GM19238 (cell line): ENCODE results near the gene CEACAM5.
A peak's percentile ranks its signal among the peaks of the same experiment; 100 is the strongest.
"Not testable (repeated sequence)": the region's sequence is repeated elsewhere in the genome, so short reads cannot be mapped to it uniquely, and the experiment has no call there.

Experiments used
- DNase-seq: peaks from one replicate; pipeline ENCODE4 v3.0.0; 2011; ENCODE audit warnings: low spot score; ENCODE audit not compliant: insufficient read length

Gene CEACAM5

DNA sequence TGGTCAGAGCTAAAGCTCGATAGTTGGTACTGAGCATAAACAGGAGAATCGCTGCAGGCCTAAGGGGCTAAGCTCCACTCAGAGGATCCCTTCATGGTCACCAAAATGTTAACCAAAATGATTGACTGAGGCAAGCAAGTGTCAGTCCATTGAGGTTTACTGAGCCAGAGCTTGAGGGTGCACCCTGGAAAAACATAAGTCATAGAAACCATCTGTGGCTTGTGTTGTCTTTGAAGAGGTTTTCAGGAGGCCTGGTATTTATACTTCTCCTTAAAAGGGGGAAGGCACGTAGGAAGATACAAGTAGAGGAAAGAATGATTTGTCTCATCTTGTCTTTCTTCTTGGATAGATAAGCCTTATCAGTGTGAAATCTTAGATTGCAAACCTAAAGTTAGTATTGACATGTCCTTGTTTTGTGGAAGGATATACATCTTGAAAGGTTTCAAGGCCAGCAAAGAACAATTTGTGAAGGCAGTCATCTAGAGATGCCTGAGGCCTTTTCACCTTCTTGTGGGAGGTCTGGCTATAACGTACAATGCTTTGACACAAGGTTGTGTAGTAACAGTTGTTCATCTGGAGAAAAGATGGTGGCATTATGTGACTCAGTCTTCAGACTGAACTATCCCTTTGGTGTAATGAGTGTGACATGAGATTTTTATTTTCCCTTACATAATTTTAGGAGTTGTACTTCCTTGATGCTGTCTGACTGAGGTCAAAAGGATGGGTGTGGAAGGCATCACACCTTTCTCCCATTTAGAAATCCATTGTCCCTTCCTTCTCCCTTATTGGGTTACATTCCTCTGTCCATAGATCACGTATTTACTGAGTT is 32.2 kb downstream of the CEACAM5 start:
- DNase-seq: no peak

DNA sequence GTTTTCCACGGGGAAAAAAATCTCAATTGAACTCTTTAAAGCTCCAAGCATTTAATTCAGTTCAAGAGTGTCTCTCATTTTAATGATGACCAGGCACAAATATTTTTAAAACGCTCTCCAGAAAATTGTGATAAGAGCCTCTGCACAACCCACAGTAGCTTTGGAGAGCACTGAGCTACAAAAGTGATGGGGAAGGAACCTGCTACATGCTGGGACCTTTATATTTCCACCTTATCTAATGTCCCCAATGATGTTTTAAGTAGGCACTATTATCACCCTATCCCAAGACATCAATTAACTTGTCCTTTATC is 32.8 kb downstream of the CEACAM5 start:
- DNase-seq: no peak

DNA sequence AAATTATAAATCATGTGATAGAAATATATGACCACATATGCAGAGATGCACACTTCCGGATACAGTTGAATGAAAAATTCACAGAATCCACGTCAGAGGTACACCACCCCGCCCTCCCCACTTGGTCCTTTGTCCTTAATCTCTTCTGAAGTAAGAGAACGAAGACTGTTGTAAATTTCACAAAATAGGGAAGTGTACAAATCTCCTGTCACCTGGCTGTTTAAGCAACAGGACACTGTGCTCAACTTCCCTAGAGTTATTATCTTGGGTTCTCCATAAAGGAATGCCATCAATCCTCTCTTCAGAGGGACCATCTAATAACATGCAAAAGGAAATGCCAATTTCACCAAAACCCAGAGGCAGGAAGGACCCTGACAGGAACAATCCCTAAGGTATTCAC is 36.4 kb downstream of the CEACAM5 start:
- no peak for DNase-seq

DNA sequence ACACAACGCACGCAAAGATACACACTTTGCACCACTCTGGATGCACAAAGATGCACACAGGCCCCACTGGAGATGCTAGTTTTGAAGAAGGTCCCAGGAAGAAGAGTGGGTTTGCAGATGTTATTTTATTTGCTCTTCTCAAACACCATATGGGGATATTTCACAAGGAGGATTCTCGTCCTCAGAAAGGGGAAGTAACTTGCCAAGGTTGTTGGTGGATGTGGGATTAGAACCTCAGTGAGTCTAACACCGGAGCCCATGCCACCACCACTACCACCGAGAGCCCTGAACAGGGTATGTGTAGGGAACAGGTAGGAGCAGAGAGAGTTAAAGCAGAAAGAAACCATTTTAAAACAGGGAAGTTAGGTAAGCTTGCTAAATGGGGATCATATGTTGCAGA is 37.3 kb downstream of the CEACAM5 start:
- DNase-seq: no peak

DNA sequence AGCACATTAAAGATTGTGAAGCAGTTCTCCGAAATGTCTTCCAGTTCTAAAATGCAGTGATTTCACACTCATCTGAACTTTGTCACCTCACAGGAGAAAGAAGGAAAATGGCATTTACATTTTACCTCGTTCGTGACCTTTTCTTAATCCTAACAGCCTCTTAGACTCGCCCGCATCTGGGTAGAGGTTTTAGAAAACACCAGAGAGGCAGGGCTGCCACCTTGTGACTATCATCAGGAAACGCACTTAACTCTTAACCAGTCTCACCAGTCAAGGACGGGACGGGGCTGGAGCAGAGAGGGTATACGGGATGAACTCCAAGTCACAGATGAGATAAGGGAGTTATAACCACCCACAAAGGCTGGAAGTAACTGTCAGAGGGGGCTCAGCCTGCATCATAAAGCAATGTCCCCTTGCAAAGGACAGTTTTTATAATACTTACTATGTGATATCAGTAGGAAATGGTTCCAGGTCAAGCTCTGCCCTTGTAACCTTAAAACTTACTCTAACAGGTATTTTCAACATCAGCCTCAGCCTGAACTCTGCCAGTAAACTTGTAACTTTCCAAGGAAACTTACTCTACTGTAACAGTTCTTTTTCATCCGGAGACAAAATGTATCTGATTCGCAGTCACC is 38.3 kb downstream of the CEACAM5 start:
- peak; percentile 12 for DNase-seq

DNA sequence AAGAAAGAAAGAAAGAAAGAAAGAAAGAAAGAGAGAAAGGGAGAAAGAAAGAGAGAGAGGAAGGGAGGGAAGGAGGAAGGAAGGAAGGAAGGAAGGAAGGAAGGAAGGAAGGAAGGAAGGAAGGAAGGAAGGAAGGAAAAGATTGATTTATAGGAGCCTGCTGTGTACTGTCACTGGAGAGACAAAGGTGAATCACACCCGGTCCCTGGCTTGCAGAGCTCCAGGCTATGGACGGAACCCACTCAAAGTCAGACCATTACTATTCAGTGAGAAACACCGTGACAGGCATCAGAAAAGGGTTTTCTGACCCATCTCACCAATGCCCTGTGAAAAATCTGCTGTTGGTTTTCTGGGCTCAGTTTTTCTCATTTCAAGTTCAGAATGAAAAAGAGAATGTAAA is 39.6 kb downstream of the CEACAM5 start:
- DNase-seq: no peak

DNA sequence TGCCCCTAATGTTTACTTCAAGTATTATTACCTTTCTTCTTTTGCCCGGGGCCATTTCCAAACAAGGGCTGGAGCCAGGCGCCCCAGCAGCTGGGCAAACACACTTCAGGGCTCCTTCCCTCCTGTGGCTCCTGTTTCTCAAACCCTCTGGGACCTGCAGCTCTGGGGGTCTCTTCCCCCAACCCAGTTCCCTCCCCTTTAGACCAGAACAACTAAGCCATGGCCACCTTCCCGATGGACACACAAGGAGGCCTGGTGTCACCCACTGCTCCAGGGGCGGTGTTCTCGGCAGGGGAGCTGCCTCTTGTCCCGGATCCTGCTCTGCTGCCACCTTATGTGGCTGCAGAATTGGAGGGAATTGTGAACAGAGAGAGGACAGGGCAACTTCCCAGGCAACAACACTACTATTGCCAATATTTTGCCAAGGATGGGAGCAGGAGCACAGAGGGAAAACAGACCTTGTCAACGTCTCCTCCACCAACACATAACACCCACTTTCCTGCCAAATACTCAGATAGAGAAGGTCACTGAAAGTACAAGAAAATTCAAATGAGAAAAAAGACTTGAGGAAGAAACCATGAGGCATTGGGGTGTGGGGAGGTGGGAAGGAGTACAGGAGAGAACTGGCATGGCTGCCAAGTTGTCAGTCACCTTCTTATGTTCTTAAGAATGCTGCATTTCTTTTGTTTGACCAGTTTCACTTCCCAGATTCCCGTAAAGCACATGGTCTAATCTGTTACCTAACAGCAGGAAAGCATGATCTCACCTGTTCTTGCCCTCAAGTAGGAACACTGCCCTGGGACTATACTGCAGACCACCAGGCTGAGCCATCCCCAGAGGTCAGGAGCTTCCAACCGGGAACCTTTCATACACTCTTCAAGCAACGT is 42.1 kb downstream of the CEACAM5 start:
- not testable (repeated sequence) for DNase-seq

DNA sequence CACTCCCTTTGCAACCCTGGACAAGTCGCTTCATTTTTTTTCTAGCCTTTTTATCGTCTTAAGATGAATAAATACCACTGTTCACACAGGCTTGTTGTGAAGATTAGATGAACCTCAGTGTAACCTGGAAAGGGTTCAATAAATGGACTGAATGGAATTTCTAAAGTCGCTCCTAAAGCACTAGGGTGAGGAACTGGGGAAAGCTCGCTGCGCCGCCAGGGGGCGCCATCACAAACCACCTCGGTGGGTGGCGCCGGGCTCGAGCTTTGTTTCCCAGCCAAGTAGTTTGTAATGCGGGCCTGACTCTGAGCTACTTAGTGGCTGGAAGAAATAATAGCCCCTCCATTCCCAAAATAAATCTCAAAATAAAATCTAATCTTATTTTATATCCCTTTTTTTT is 44.7 kb downstream of the CEACAM5 start:
- peak; percentile 30 for DNase-seq

DNA sequence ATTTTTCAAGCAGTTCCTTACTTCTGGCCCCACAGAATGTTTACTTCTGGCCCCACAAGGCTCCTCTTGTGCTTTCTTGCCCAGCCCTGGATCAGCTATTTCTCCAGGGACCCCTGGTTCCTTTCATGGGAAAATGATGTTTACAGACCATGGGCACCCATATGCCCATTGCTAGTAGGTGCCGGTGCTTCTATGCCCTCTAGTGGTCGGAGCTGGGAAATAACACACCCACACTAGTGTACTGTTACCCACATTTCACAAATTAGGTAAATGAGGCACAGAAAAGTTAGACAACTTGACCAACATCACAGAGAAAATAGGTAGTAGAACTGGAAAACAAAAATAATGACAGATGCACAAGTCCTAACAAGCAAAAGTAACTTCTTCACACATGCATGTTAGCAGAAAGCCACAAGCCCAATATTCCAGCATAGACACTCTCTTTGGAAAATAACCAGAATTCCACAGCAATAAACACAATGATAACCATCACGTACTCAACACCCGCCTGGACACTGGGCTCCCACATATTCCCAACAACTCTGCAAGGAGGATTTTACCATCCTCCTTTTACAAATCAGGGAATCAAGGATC is 45.6 kb downstream of the CEACAM5 start:
- DNase-seq: no peak

DNA sequence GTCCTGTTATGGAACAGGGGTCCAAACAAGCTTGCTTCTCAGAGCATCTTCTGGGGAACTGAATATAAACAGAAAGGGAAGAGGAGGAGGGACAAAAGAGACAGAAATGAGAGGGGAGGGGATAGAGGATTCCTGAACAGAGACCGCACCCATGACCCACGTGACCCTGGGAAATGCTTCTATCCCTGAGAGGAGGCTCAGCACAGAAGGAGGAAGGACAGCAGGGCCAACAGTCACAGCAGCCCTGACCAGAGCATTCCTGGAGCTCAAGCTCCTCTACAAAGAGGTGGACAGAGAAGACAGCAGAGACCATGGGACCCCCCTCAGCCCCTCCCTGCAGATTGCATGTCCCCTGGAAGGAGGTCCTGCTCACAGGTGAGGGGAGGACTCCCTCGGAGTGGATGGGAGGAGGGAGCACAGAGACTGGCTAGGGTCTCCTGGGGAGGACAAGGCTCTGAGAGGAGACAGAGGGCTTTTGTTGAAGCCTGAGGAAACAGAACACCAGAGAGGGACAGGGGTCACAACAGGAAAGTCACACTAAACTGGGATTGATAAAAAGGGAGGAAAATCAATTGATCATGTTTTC is 47.0 kb downstream of the CEACAM5 start, which contains the start of gene CEACAM6:
TSS of gene CEACAM6 (plus strand) at position 203 of the 586 bp plus-strand sequence. CDS start at position 312, 109 bp downstream.
- DNase-seq: no peak

DNA sequence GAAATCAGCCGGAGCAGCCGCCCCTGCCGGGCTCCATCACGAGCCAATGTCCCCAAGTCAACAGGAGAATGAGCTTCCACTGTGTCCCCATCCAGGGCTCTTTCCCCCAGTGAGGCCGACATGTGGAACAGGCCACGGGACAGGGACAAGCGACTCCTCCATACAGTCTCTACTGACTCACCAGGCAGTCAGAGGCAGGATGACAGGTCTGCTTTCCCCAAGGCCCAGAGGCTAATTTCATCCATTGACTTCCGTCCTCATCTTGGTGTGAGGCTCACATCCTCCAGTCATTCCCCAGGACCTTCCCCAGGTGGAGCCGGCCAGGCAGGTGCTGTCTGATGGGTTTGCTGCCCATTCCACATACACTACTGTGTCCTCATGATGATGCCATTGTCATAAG is 50.4 kb downstream of the CEACAM5 start:
- no peak for DNase-seq

DNA sequence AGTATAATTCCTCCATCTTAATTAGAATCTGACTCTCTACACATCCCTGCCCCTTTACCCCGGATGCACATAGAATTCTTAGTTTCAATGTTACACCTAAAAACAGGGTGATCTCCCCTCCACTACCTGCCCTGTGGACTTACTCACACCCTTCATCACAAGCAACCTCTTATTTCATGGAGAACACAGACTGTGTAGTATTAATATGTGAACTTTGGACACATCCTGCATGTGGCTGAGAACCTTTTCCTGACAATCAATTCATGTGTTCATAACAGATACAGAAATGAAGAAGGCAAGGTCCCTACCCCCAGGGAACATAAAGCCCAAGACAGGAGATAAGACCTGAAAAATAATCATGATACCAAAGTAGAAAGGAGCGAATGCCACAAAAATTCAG is 58.7 kb downstream of the CEACAM5 start:
- no peak for DNase-seq

DNA sequence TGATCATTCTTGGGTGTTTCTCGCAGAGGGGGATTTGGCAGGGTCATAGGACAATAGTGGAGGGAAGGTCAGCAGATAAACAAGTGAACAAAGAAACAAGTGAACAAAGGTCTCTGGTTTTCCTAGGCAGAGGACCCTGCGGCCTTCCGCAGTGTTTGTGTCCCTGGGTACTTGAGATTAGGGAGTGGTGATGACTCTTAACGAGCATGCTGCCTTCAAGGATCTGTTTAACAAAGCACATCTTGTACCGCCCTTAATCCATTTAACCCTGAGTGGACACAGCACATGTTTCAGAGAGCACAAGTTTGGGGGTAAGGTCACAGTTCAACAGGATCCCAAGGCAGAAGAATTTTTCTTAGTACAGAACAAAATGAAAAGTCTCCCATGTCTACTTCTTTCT is 59.7 kb downstream of the CEACAM5 start:
- DNase-seq: not testable (repeated sequence)

DNA sequence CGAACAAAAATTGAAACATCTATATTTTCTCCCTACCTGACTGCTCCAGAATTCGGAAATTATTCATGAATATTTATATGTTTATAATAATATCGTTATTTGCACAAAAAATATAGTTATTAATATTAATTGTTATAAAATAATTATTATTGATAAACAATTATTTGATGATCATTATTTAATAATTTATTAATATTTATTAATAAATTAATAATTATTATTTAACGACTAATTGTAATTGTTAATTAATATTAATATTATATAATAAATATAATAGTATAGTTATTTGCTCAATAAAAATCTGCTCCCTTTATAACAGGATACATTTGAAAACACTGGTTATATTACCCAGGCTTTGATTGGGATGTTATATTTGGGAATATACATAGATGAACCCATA is 61.2 kb downstream of the CEACAM5 start:
- DNase-seq: no peak

DNA sequence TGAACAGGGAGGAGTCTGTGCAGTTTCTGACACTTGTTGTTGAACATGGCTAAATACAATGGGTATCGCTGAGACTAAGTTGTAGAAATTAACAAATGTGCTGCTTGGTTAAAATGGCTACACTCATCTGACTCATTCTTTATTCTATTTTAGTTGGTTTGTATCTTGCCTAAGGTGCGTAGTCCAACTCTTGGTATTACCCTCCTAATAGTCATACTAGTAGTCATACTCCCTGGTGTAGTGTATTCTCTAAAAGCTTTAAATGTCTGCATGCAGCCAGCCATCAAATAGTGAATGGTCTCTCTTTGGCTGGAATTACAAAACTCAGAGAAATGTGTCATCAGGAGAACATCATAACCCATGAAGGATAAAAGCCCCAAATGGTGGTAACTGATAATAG is 63.0 kb downstream of the CEACAM5 start:
- no peak for DNase-seq

DNA sequence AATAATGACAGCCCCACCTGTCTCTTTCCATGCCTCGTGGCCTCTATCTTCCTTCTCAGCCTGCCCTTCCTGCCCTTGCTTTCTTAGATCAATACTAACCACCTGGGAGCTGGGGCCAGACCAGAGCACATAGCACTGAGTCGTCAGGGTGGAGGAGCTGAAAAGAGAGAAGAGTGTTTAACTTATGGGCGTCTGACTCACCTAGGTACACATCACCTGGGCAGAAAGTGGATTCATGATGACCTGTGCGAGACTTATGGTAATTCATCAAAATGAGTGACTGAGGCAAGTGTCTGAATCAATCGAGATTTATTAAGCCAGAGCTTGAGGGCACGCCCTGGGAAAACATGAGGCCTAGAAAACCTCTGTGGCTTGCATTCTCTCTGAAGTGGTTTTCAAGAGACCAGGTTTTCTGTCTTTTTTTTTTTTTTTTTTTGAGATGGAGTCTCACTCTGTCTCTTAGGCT is 66.1 kb downstream of the CEACAM5 start:
- DNase-seq: no peak

DNA sequence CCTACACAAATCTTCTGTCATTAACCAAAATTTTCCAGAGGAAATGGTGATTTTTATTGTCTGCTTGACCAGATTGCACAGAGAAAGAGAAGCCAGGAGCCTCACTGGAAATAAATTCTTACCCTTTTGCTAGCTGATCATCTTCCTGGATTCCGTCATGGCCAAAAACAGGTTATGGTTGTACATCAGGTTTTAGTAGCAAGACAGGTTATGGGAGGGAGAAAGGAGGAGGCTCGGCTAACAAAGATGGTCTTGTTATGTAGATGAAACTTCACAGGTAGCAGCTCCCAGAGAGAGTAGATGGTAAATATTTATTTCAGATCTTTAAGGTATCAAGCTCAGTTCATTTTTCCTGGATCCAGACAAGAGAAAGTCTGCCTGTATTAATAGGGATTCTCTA is 68.3 kb downstream of the CEACAM5 start:
- no peak for DNase-seq
